Karpas-422 (cell line): Measurements from ENCODE around the gene NHERF2. TPM values are rescaled to one million over a fixed set of nuclear protein-coding genes. Genes with fewer than 3 reads are reported as not detected.
A peak's percentile ranks its signal among the peaks of the same experiment; 100 is the strongest.

ENCODE experiments used
- DNase-seq: peaks from one replicate; pipeline ENCODE4 v3.0.0-alpha.2; 2015
- H2AFZ ChIP-seq: fragments of 200-600 bp; sonication (generic); 2 replicates; pipeline ENCODE4 v1.6.1; 2014; ENCODE audit warnings: antibody characterized with exemption, low read length, mixed read lengths
- H3K27ac ChIP-seq: fragments of 200-600 bp; sonication (generic); 2 replicates; pipeline ENCODE4 v1.5.1; 2014; ENCODE audit warnings: mild to moderate bottlenecking, low read length, moderate library complexity
- H3K27me3 ChIP-seq: fragments of 200-600 bp; sonication (generic); 2 replicates; pipeline ENCODE4 v1.6.1; 2014; ENCODE audit warnings: low read length, mixed read lengths
- H3K36me3 ChIP-seq: fragments of 200-600 bp; sonication (generic); 2 replicates; pipeline ENCODE4 v1.6.1; 2014; ENCODE audit warnings: low read length, mixed read lengths; ENCODE audit not compliant: insufficient read depth
- H3K4me1 ChIP-seq: fragments of 200-600 bp; sonication (generic); 2 replicates; pipeline ENCODE4 v1.6.1; 2014; ENCODE audit warnings: mild to moderate bottlenecking, low read length, mixed read lengths
- H3K4me2 ChIP-seq: fragments of 200-600 bp; sonication (generic); 2 replicates; pipeline ENCODE4 v1.6.1; 2014; ENCODE audit warnings: low read length, low read depth, mild to moderate bottlenecking; ENCODE audit not compliant: poor library complexity, severe bottlenecking
- H3K4me3 ChIP-seq: fragments of 200-600 bp; sonication (generic); 2 replicates; pipeline ENCODE4 v1.5.1; 2014; ENCODE audit warnings: mild to moderate bottlenecking, antibody characterized with exemption, low read length, mixed read lengths
- H3K79me2 ChIP-seq: fragments of 200-600 bp; sonication (generic); 2 replicates; pipeline ENCODE4 v1.6.1; 2014; ENCODE audit warnings: mild to moderate bottlenecking, low read length, mixed read lengths
- H3K9ac ChIP-seq: fragments of 200-600 bp; sonication (generic); 2 replicates; pipeline ENCODE4 v1.6.0; 2014; ENCODE audit warnings: low read length
- H3K9me2 ChIP-seq: fragments of 200-600 bp; sonication (generic), shearing (Covaris generic); replicated peaks from 2 replicates; pipeline ENCODE4 v1.6.0; 2014; ENCODE audit warnings: mild to moderate bottlenecking, low read length, moderate library complexity; ENCODE audit not compliant: insufficient read depth
- H3K9me3 ChIP-seq: fragments of 300-700, 200-600 bp; sonication (generic); 2 replicates; pipeline ENCODE4 v1.6.1; 2014; ENCODE audit warnings: low read length, mixed read lengths
- H4K20me1 ChIP-seq: fragments of 200-600 bp; sonication (generic); 2 replicates; pipeline ENCODE4 v1.6.1; 2014; ENCODE audit warnings: mild to moderate bottlenecking, antibody characterized with exemption, low read length, low read depth; ENCODE audit not compliant: insufficient read depth
- total RNA-seq: library from RNA; depleted of rRNA; stranded (reverse); fragments of >200 nt; shearing (Covaris generic); gene quantifications from 2 replicates; pipeline ENCODE4 v1.2.3, GENCODE V29; 2014; ENCODE audit warnings: low replicate concordance

NHERF2 gene
- total RNA-seq, 1 experiment from 2014 or later: not detected

DNA sequence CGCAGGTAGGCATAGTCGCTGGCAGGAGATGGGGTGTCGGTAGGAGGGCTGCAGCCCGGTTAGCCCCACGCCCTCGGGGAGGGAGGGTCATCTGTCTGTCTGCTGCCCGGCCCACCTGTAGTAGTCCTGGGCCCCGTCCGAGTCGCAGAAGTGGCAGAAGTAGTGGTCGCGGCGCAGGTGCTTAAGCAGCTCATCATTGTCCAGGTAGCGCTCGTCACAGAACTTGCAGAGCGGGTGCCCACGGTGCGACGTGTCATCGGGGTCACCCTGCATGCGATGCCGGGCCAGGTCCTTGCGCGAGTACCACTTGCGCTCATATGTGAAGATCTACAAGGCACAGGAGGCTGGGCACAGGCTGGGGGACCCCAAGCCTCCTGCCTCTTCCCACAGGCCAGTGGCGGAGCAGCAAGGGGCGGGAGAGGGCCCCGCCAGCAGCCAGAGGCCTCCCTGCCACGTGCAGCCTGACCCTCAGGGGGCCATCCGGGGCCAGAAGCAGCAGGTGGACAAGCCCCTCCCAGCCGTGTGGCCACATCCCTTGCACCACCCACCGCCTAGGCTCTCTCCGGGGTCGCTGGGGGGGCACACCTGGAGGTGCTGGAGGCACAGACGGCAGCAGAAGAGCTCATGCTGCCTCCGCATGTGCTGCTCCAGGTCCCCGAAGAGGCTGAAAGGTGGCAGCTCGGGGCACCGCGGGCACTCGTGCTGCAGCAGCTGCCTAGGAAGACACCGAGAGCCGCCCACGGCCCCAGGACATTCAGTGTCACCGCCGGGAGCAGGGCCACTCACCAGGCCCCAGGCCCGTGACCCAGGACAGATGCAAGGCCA lies 24.1 kb upstream of the NHERF2 start:
- Histone ChIP-seq H3K4me3 (no peak overlapping the region), H3K9me2 (no peaks in the 10 kb centered on the region), H3K27ac (no peak overlapping the region), H2AFZ (no peak overlapping the region), H3K79me2 (peaks cover 44% of the 10 kb centered on the region), H3K9ac (no peak overlapping the region), H4K20me1 (peaks cover 56% of the 10 kb centered on the region), H3K4me2 (no peak overlapping the region), H3K27me3 (no peaks in the 10 kb centered on the region), H3K4me1 (peaks cover 35% of the 10 kb centered on the region), H3K9me3 (no peaks in the 10 kb centered on the region), H3K36me3 (peaks cover 14% of the 10 kb centered on the region)
- no peak for DNase-seq

DNA sequence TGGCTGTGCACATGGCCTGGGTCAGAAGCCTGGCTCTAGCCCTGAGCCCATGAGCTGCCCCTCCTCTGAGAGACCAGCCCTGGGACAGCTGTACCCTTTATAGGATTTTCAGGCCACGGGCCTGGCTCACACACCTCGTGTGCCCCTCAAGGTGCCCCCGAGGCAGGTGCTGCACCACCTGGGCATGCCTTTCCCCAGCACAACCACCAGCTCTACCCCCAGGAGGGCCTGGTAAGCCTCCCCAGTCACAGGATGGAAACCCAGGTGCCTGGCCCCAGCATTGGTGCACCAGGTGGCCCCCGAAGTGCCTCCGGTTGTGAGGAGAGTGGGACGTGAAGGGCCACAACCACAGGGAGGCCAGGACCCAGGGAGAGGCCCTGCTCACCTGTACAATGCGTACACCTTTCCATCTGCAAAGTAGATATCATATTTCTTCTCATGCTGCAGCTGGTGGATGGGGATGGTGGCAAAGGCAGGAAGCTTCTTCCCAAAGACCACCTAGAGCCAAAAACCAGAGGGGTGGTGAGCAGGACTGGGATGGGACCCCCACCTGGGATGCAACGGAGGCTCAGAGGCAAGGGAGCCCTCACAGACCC lies 23.4 kb upstream of the NHERF2 start:
- H2AFZ ChIP-seq: no peak overlapping the region
- H3K36me3 ChIP-seq: peaks cover 14% of the 10 kb centered on the region
- H3K4me3 ChIP-seq: no peak overlapping the region
- H3K9me3 ChIP-seq: no peaks in the 10 kb centered on the region
- no peaks in the 10 kb centered on the region for H3K9me2 ChIP-seq
- H3K4me2 ChIP-seq: no peak overlapping the region
- H3K9ac ChIP-seq: no peak overlapping the region
- H3K27ac ChIP-seq: no peak overlapping the region
- peaks cover 42% of the 10 kb centered on the region for H3K4me1 ChIP-seq
- DNase-seq: no peak
- no peaks in the 10 kb centered on the region for H3K27me3 ChIP-seq
- peaks cover 51% of the 10 kb centered on the region for H3K79me2 ChIP-seq
- H4K20me1 ChIP-seq: peaks cover 63% of the 10 kb centered on the region

DNA sequence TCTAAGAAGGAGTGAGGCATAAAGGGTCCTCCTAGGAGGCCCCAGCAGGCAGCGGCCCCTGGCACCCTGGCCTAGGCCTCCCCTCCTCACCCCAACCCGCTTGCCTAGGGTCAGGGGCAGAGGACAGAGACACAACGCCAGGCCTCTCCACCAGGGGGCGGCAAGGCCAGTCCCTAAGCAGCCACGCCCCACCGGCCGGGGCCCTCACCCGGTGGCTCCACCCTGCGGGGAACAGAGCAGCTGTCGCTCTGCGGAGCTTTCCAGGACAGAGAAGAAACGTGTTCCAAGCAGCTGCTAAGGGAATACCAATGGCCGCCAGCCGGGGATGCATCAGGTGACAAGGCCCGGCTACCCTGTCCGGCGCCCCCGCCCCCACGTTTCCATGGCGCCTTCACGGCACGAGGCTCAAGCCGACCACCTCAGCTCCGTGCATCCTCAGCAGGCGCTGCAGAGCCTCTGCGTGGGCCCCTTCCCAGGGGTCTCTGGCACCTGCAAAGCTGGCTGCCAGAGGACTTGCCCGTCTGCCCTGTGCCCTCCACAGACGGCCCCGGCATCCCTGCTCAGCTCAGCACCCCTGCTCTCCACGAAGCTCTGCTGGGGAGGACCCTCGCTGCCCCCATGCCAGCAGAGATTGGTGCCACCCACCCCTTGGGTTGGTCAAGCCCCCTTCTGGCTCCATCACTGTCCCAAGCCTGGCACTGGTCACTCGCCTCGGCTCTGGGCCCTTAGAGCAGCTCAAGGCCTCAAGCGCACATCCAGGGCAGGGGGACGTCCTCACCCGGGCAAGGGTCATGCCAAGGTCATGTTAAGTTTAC lies 22.7 kb upstream of the NHERF2 start:
- H3K4me1 ChIP-seq: peaks cover 46% of the 10 kb centered on the region
- H3K9me3 ChIP-seq: no peaks in the 10 kb centered on the region
- no peak overlapping the region for H3K27ac ChIP-seq
- H3K4me2 ChIP-seq: peak overlapping the region; percentile 28
- H3K27me3 ChIP-seq: no peaks in the 10 kb centered on the region
- peaks cover 14% of the 10 kb centered on the region for H3K36me3 ChIP-seq
- H3K9me2 ChIP-seq: no peaks in the 10 kb centered on the region
- H4K20me1 ChIP-seq: peaks cover 70% of the 10 kb centered on the region
- peaks cover 58% of the 10 kb centered on the region for H3K79me2 ChIP-seq
- no peak overlapping the region for H3K4me3 ChIP-seq
- H3K9ac ChIP-seq: no peak overlapping the region
- H2AFZ ChIP-seq: no peak overlapping the region
- DNase-seq: peak; percentile 96

DNA sequence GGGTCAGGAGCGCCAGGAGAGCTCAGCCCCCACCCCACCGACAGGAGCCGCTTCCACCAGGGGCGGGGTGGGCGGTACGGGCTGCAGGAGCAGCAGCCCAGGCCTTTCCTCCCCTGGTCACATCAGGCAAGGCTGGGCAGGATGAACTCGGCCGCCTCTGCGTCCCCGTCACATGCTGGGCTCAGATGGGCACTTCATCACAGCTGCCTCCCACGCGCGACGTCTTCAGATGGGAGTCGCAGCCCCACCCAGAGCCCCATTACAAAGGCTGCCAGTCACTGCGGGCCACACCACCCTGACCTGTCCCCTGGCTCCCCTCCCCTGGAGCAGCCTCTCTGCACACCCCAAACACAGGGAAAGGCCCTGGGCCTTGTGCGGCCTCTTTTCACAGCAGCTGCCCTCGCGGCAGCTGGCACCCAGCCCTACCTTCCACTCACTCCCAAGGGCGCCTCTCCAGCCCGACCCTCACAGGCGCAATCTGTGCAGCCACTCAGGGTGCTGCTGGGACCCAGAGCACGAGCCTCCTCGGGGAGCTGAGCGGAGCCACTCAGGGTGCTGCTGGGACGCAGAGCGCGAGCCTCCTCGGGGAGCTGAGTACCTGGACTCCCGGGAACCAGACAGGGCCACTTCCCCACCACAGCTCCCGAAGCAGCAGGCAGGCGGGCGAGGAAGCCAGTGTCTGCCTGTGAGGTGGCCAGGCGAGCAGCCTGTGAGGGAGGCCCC lies 21.7 kb upstream of the NHERF2 start:
- Histone ChIP-seq H3K4me3 (no peak overlapping the region), H3K27me3 (no peaks in the 10 kb centered on the region), H3K9me3 (no peaks in the 10 kb centered on the region), H3K4me1 (peaks cover 46% of the 10 kb centered on the region), H3K27ac (no peak overlapping the region), H3K9me2 (no peaks in the 10 kb centered on the region), H3K79me2 (peaks cover 64% of the 10 kb centered on the region), H3K9ac (0 out of 2 replicates have a peak overlapping the region, but pooled peaks have one; percentile 98), H4K20me1 (peaks cover 73% of the 10 kb centered on the region), H2AFZ (no peak overlapping the region), H3K36me3 (peaks cover 14% of the 10 kb centered on the region), H3K4me2 (peak overlapping the region; percentile 28)
- DNase-seq: no peak

DNA sequence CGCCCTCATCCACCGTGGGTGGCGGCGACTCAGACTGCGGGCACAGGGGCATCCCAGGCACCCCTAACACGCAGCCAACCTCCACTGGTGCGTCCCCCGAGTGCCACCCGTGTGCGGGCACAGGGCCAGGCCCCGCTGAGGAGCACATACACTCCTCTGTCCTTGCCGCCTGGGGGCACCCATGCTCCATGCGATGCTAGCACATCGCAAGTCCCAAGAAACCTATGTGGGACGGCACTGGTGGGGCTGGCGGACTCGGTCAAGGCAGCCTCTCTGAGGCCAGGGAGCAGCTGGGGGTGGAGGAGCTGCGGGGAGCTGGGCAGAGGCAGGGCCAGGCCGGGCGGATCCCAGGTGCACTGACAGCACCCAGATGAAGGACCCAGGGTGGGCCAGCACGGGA lies 21.1 kb upstream of the NHERF2 start:
- Histone ChIP-seq H4K20me1 (peaks cover 73% of the 10 kb centered on the region), H3K36me3 (peaks cover 14% of the 10 kb centered on the region), H3K9ac (peak overlapping the region; percentile 98), H3K27ac (no peak overlapping the region), H3K27me3 (no peaks in the 10 kb centered on the region), H2AFZ (no peak overlapping the region), H3K9me3 (no peaks in the 10 kb centered on the region), H3K9me2 (no peaks in the 10 kb centered on the region), H3K4me1 (peaks cover 52% of the 10 kb centered on the region), H3K4me2 (peak overlapping the region; percentile 93), H3K79me2 (peaks cover 71% of the 10 kb centered on the region), H3K4me3 (no peak overlapping the region)
- peak; percentile 81 for DNase-seq

- H2AFZ ChIP-seq: no peak overlapping the region
- no peaks in the 10 kb centered on the region for H3K9me3 ChIP-seq
- DNase-seq: no peak
- peaks cover 73% of the 10 kb centered on the region for H4K20me1 ChIP-seq
- peaks cover 55% of the 10 kb centered on the region for H3K4me1 ChIP-seq
- peak overlapping the region; percentile 93 for H3K4me2 ChIP-seq
- H3K27ac ChIP-seq: no peak overlapping the region
- H3K9me2 ChIP-seq: no peaks in the 10 kb centered on the region
- H3K9ac ChIP-seq: peak overlapping the region; percentile 98
- H3K79me2 ChIP-seq: peaks cover 73% of the 10 kb centered on the region
- no peaks in the 10 kb centered on the region for H3K27me3 ChIP-seq
- H3K36me3 ChIP-seq: peaks cover 14% of the 10 kb centered on the region
- H3K4me3 ChIP-seq: peak overlapping the region; percentile 9; the same call in 1 of the 2 replicates
Observed at GRCh38 chr16:2006317-2006716, 20.4 kb upstream of the NHERF2 start.

- H3K9me2 ChIP-seq: no peaks in the 10 kb centered on the region
- H2AFZ ChIP-seq: no peak overlapping the region
- peaks cover 73% of the 10 kb centered on the region for H3K79me2 ChIP-seq
- peaks cover 68% of the 10 kb centered on the region for H4K20me1 ChIP-seq
- H3K4me1 ChIP-seq: peaks cover 55% of the 10 kb centered on the region
- H3K27ac ChIP-seq: no peak overlapping the region
- peak overlapping the region; percentile 100; the same call in 1 of the 2 replicates for H3K4me3 ChIP-seq
- DNase-seq: no peak
- H3K9me3 ChIP-seq: no peaks in the 10 kb centered on the region
- peaks cover 9% of the 10 kb centered on the region for H3K36me3 ChIP-seq
- no peaks in the 10 kb centered on the region for H3K27me3 ChIP-seq
- peak overlapping the region; percentile 98 for H3K9ac ChIP-seq
- peak overlapping the region; percentile 93 for H3K4me2 ChIP-seq
Observed at GRCh38 chr16:2007081-2007836, 19.4 kb upstream of the NHERF2 start.
